OCI-LY7 (cell line): ENCODE data around the gene TNC. TPM values are rescaled to one million over a fixed set of nuclear protein-coding genes. Genes with fewer than 3 reads are reported as not detected.

Experiments used
- BruUV-seq: library from RNA; stranded (reverse); fragments of 400-500 nt; replicated peaks from 2 replicates; lab custom pipeline; 2021; lab: Mats Ljungman, UMichigan
- CTCF ChIA-PET: fragments of 300-600 bp; sonication (Branson Sonifier 250); formaldehyde crosslinking; loops from one replicate; lab custom pipeline; 2022; ENCODE audit warnings: antibody characterized with exemption; ENCODE audit not compliant: unreplicated experiment; lab: Charles Lee
- POLR2A ChIA-PET: fragments of 300-600 bp; sonication (Branson Sonifier 250); formaldehyde crosslinking; loops from one replicate; lab custom pipeline; 2022; ENCODE audit warnings: antibody characterized with exemption; lab: Charles Lee
- DNase-seq: peaks from one replicate; pipeline ENCODE4 v3.0.0-alpha.2; 2015; ENCODE audit warnings: low spot score
- H2AFZ ChIP-seq: fragments of 200-600 bp; sonication (generic), shearing (Covaris generic); 2 replicates; pipeline ENCODE4 v1.6.1; 2014; ENCODE audit warnings: mild to moderate bottlenecking, antibody characterized with exemption, low read length, moderate library complexity
- H3K27ac ChIP-seq: fragments of 200-600 bp; sonication (generic); 2 replicates; pipeline ENCODE4 v1.5.1; 2014; ENCODE audit warnings: mixed run types, low read depth, mild to moderate bottlenecking, moderate library complexity, low read length, inconsistent platforms; ENCODE audit not compliant: poor library complexity, severe bottlenecking
- H3K36me3 ChIP-seq: fragments of 200-600 bp; sonication (generic); 2 replicates; pipeline ENCODE4 v1.6.1; 2014; ENCODE audit warnings: mild to moderate bottlenecking, antibody characterized with exemption, low read length, moderate library complexity, mixed read lengths; ENCODE audit not compliant: insufficient read depth
- H3K4me1 ChIP-seq: fragments of 200-600 bp; sonication (generic); 2 replicates; pipeline ENCODE4 v1.5.1; 2014; ENCODE audit warnings: mild to moderate bottlenecking, low read length; ENCODE audit not compliant: insufficient read depth, poor library complexity, severe bottlenecking
- H3K4me2 ChIP-seq: fragments of 200-600 bp; sonication (generic); 2 replicates; pipeline ENCODE4 v1.6.1; 2014; ENCODE audit warnings: mild to moderate bottlenecking, low read length
- H3K4me3 ChIP-seq: fragments of 200-600 bp; sonication (generic); 2 replicates; pipeline ENCODE4 v1.5.1; 2014; ENCODE audit warnings: mild to moderate bottlenecking, low read depth, low read length; ENCODE audit not compliant: poor library complexity, severe bottlenecking
- H3K79me2 ChIP-seq: fragments of 200-600 bp; sonication (generic); 2 replicates; pipeline ENCODE4 v1.6.1; 2016; ENCODE audit warnings: low read depth, mild to moderate bottlenecking, low read length, moderate library complexity, mixed read lengths; ENCODE audit not compliant: insufficient read depth
- H3K9me2 ChIP-seq: fragments of 200-600 bp; sonication (generic); 2 replicates; pipeline ENCODE4 v1.6.1; 2016; ENCODE audit warnings: mild to moderate bottlenecking, low read length, mixed read lengths; ENCODE audit not compliant: insufficient read depth
- H3K9me3 ChIP-seq: fragments of 200-600 bp; sonication (generic); 2 replicates; pipeline ENCODE4 v1.6.1; 2014; ENCODE audit warnings: mild to moderate bottlenecking, mixed run types, low read length, mixed read lengths
- H4K20me1 ChIP-seq: fragments of 200-600 bp; sonication (generic); 2 replicates; pipeline ENCODE4 v1.6.1; 2014; ENCODE audit warnings: mild to moderate bottlenecking, antibody characterized with exemption, low read length, moderate library complexity, mixed read lengths; ENCODE audit not compliant: insufficient read depth
- EZH2phosphoT487 ChIP-seq: fragments of 200-600 bp; sonication (generic); IDR thresholded peaks from 2 replicates; pipeline ENCODE4 v1.6.1; 2018; ENCODE audit warnings: low read depth, borderline replicate concordance, mild to moderate bottlenecking, mixed run types, antibody characterized with exemption, low read length, moderate library complexity, mixed read lengths
- intact Hi-C: fragments of 100-400 bp; cut with micrococcal nuclease; formaldehyde crosslinking; loops from one replicate; pipeline ENCODE4 v1.10.0; 2022; ENCODE audit not compliant: unreplicated experiment
- total RNA-seq, 2 experiments: library from RNA; depleted of rRNA in 1 of 2; stranded (reverse); fragments of >200 nt in 1 of 2; shearing (Covaris generic) in 1 of 2; gene quantifications; 2 replicates each; pipeline ENCODE4 v1.2.3, GENCODE V29; 2014 to 2022
- TF ChIP-seq, protein P1 (sequence below): fragments of 200-600 bp; sonication (generic); conservative IDR thresholded peaks from 2 replicates; pipeline ENCODE4 v1.5.1; 2014; ENCODE audit warnings: mild to moderate bottlenecking, antibody characterized with exemption, low read length, moderate library complexity, mixed read lengths

The TNC gene
- total RNA-seq, 2 experiments from 2014 or later, result not detected

DNA sequence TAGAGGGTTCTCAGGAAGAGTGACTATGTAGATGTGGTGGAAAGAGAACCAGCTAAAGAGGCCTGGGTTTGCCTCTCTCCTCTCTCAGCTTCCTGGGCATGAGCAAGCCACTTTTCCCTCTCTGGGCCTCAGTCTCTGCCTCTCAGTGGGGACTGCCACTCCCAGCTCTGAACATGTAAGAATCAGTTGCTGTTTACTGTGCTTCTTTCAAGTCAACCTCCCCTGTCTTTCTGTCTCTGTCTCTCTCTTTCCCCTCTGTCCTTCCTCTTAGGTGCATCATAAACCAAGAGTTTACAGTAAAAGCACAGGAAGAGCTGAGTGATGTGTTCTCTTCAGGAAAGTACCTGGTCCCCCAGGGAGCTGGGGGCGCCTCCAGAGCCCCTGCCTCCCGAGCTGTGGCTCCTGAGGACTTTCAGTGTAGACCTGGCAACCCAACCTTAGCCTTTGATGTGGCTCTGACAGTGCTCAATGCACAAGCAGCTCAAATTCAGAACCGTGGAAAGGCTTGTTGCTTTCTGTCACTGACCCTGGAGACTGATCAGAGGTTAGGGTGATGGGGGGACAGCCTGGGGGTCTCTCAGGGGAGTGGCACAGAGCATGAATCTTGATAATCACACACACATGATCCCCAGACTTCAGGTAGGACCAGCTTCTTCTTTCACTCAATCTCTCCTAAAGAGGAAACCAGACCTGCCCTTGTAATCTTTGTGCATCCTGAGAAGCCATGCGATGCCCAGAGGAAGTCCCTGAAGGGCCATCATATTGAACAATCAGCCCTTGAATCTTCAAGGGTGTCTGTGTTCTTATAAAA is 128.2 kb downstream of the TNC start:
- H3K4me2 ChIP-seq, result no peak overlapping the region
- H3K9me2 ChIP-seq, result no peaks in the 10 kb centered on the region
- no peak overlapping the region for H3K4me3 ChIP-seq
- no peak for DNase-seq
- no peaks in the 10 kb centered on the region for H4K20me1 ChIP-seq
- no peaks in the 10 kb centered on the region for H3K36me3 ChIP-seq
- H3K9me3 ChIP-seq, result no peaks in the 10 kb centered on the region
- no peak overlapping the region for H3K27ac ChIP-seq
- H3K79me2 ChIP-seq, result no peaks in the 10 kb centered on the region
- no TSS peak for BruUV-seq
- H3K4me1 ChIP-seq, result no peaks in the 10 kb centered on the region
- intact Hi-C loops, result no loop called here
- ChIA-PET POLR2A (interaction anchor here (0.6 to 1.5 kb wide), 5 partner anchors 9 to 207 kb away, joined by 3 to 5 read pairs (median 3); no protein-coding TSS in a partner anchor), CTCF (no interaction called here)
- no peak overlapping the region for H2AFZ ChIP-seq
- no peak for TF ChIP-seq EZH2phosphoT487
- TF ChIP-seq, protein P1, sequence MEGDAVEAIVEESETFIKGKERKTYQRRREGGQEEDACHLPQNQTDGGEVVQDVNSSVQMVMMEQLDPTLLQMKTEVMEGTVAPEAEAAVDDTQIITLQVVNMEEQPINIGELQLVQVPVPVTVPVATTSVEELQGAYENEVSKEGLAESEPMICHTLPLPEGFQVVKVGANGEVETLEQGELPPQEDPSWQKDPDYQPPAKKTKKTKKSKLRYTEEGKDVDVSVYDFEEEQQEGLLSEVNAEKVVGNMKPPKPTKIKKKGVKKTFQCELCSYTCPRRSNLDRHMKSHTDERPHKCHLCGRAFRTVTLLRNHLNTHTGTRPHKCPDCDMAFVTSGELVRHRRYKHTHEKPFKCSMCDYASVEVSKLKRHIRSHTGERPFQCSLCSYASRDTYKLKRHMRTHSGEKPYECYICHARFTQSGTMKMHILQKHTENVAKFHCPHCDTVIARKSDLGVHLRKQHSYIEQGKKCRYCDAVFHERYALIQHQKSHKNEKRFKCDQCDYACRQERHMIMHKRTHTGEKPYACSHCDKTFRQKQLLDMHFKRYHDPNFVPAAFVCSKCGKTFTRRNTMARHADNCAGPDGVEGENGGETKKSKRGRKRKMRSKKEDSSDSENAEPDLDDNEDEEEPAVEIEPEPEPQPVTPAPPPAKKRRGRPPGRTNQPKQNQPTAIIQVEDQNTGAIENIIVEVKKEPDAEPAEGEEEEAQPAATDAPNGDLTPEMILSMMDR, result no peak

DNA sequence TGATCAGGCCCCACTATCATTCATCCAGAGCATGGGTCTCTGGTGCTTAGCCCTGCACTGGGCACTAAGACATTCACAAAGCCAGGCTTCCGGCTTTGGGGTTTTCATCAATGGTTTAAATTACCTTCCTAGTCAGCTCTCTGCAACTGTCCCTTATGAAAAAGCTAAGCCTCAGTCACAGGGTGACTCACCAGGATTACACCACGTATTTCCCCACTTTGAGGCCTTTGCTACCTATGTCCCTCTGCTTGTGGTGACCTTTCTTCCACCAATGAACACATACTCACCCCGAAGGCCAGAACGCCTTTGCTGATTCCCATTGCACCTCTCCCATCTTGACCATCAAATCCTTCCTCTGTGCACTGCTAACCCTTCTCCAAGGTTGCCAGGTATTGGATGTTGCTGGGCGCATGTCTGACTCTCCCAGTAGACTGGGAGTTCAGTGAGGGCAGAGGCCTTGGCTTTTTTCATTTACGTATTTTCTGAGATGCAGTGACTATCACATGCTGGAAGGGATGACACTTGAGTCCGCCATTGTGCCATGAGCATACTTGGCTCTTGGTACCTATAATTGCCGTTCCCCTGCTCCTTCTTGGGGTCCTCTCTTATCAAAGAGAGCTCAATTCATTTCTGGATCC is 128.9 kb downstream of the TNC start:
- Histone ChIP-seq H3K4me3 (no peak overlapping the region), H2AFZ (no peak overlapping the region), H3K27ac (no peak overlapping the region), H3K9me3 (no peaks in the 10 kb centered on the region), H3K4me1 (no peaks in the 10 kb centered on the region), H3K9me2 (no peaks in the 10 kb centered on the region), H3K36me3 (no peaks in the 10 kb centered on the region), H3K4me2 (no peak overlapping the region), H3K79me2 (no peaks in the 10 kb centered on the region), H4K20me1 (no peaks in the 10 kb centered on the region)
- DNase-seq, result no peak
- TF ChIP-seq, protein P1, result no peak
- no peak for TF ChIP-seq EZH2phosphoT487
- no TSS peak for BruUV-seq
- intact Hi-C loops, result no loop called here
- ChIA-PET POLR2A (interaction anchor here (1.1 to 1.5 kb wide), 2 partner anchors 8 to 13 kb away, joined by 3 to 5 read pairs; no protein-coding TSS in a partner anchor), CTCF (no interaction called here)
